Glutamatergic neuron (in vitro differentiated cells): ENCODE data around the gene TRAFD1. TPM values are rescaled to one million over a fixed set of nuclear protein-coding genes. Genes with fewer than 3 reads are reported as not detected.

Experiments used
- DNase-seq: peaks from one replicate; pipeline ENCODE4 v3.0.0; 2022
- H3K27ac Mint-ChIP-seq: one replicate; pipeline ENCODE4 v1.8.0; 2020; ENCODE audit warnings: mild to moderate bottlenecking, mixed read lengths, inconsistent platforms; ENCODE audit not compliant: unreplicated experiment
- H3K27me3 Mint-ChIP-seq: one replicate; pipeline ENCODE4 v1.8.0; 2020; ENCODE audit warnings: mild to moderate bottlenecking, moderate library complexity, mixed read lengths, inconsistent platforms; ENCODE audit not compliant: unreplicated experiment
- H3K36me3 Mint-ChIP-seq: one replicate; pipeline ENCODE4 v1.8.0; 2020; ENCODE audit warnings: mild to moderate bottlenecking, mixed read lengths, inconsistent platforms; ENCODE audit not compliant: unreplicated experiment
- H3K4me1 Mint-ChIP-seq: one replicate; pipeline ENCODE4 v1.8.0; 2020; ENCODE audit warnings: mild to moderate bottlenecking, low read depth, mixed read lengths, inconsistent platforms; ENCODE audit not compliant: unreplicated experiment
- H3K4me3 Mint-ChIP-seq: one replicate; pipeline ENCODE4 v1.8.0; 2020; ENCODE audit warnings: mild to moderate bottlenecking, mixed read lengths, inconsistent platforms; ENCODE audit not compliant: unreplicated experiment
- H3K9me3 Mint-ChIP-seq: one replicate; pipeline ENCODE4 v1.8.0; 2020; ENCODE audit warnings: mild to moderate bottlenecking, moderate library complexity, mixed read lengths, inconsistent platforms; ENCODE audit not compliant: unreplicated experiment
- CTCF ChIP-seq: fragments of 200-600 bp; sonication (generic); IDR thresholded peaks from one replicate; pipeline ENCODE4 v1.5.0; 2021; ENCODE audit not compliant: partially characterized antibody, unreplicated experiment
- total RNA-seq: library from RNA; stranded (reverse); fragmentation: NEBNext Ultra II Directional; extraction: Animal tissue kit (Norgen Biotek cat#: 25700); gene quantifications from one replicate; pipeline ENCODE4 v1.2.1, GENCODE V29; 2021; ENCODE audit not compliant: unreplicated experiment

TRAFD1 gene
- total RNA-seq, 1 donor from 2014 or later, result 36.8 TPM

- no peak for TF ChIP-seq CTCF
- peaks cover 11% of the 10 kb centered on the region for H3K4me1 Mint-ChIP-seq
- no peak overlapping the region for H3K27ac Mint-ChIP-seq
- no peaks in the 10 kb centered on the region for H3K36me3 Mint-ChIP-seq
- no peak for DNase-seq
- no peak overlapping the region for H3K4me3 Mint-ChIP-seq
- peaks cover 8% of the 10 kb centered on the region for H3K27me3 Mint-ChIP-seq
- peaks cover 5% of the 10 kb centered on the region for H3K9me3 Mint-ChIP-seq
These were observed 12.8 kb upstream of the TRAFD1 start for GRCh38 chr12:112112409-112113133.

DNA sequence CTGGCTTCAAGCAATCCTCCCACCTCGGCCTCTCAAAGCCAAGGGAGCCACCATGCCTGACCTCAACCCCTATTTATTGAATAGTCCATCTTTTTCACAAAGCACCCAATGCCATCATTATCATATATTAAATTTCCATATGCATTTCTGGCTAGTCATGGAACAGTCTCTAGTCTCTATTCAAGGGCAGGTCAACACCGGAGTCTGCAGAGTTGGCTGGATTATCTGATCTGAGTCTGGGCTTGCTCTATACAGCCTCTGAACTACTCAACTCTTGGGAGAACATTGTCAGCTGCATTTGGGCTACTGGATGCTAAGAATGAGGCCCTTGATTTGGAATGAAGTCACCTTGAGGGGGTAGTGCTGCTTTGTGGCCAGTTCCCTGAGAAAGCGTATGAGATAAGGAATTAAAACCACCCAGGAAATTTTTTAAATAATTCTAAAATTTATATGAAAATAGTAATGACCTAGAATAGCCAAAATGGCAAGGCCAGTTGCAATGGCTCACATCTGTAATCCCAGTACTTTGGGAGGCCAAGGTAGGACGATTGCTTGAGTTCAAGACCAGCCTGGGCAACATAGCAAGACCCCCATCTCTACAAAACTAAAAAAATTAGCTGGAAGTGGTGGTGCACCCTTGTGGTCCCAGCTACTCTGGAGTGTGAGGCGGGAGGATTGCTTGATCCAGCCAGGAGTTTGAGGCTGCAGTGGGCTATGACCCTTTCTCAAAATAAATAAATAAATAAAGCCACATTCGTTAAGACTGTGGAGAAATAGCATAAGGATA lies 9.9 kb upstream of the TRAFD1 start:
- Mint-ChIP-seq H3K36me3 (no peaks in the 10 kb centered on the region), H3K4me3 (no peak overlapping the region), H3K9me3 (no peaks in the 10 kb centered on the region), H3K27me3 (peaks cover 2% of the 10 kb centered on the region), H3K27ac (no peak overlapping the region), H3K4me1 (peaks cover 10% of the 10 kb centered on the region)
- no peak for TF ChIP-seq CTCF
- no peak for DNase-seq

DNA sequence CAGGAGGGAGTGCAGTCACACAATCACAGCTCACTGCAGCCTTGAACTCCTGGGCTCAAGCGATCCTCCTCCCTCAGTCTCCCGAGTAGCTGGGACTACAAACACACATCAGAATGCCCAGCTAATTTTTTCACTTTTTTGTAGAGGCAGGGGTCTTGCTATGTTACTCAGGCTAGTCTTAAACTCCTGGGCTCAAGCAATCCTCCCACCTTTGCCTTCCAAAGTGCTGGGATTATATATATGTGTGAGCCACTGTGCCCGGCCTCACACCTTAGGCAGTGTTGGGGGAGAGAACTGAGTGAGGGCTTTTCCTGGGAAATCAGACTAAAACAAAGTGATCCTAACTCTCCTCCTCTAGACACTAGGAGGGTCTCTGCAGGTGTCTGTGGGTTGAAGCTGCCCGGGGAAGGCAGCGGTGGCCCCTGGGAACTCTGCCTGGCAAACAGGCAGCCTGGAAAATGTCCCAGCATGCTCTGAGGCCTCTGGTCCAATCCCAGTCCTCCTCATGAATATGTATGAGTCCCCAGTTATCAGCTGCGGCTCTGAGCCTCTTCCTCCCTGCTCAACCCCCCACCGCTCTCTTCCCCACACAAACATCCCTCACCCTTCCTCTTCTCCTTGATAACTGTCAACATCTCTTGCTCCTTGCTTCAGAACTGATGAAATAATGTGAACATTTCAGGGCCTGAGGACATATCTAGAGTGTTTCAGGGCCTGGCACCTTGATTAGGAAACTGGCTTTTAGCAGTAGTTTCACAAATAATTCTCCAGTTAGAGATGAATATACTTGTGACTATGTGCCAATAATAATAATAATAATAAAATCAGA lies 8.9 kb upstream of the TRAFD1 start:
- DNase-seq, result peak; percentile 74
- no peak for TF ChIP-seq CTCF
- Mint-ChIP-seq H3K27ac (peak overlapping the region; percentile 91), H3K27me3 (peaks cover 2% of the 10 kb centered on the region), H3K4me3 (peak overlapping the region; percentile 66), H3K36me3 (no peaks in the 10 kb centered on the region), H3K4me1 (peaks cover 10% of the 10 kb centered on the region), H3K9me3 (peaks cover 2% of the 10 kb centered on the region)

- H3K4me1 Mint-ChIP-seq, result peaks cover 8% of the 10 kb centered on the region
- TF ChIP-seq CTCF, result no peak
- H3K27me3 Mint-ChIP-seq, result no peaks in the 10 kb centered on the region
- peaks cover 2% of the 10 kb centered on the region for H3K9me3 Mint-ChIP-seq
- H3K36me3 Mint-ChIP-seq, result no peaks in the 10 kb centered on the region
- no peak overlapping the region for H3K4me3 Mint-ChIP-seq
- no peak for DNase-seq
- H3K27ac Mint-ChIP-seq, result no peak overlapping the region
These were observed 7.7 kb upstream of the TRAFD1 start for GRCh38 chr12:112117685-112118084.
